ENCODE data around the gene SPTLC1. TPM values are rescaled to one million over a fixed set of nuclear protein-coding genes. Genes with fewer than 3 reads are reported as not detected.
A peak's percentile ranks its signal among the peaks of the same experiment; 100 is the strongest.

Gene SPTLC1
- total and polyA plus RNA-seq, 2 of the 8 experiments (the other 6 are each of a cell fraction or from before 2014, with no cell fraction given), result 34.2 to 62.1 TPM

DNA sequence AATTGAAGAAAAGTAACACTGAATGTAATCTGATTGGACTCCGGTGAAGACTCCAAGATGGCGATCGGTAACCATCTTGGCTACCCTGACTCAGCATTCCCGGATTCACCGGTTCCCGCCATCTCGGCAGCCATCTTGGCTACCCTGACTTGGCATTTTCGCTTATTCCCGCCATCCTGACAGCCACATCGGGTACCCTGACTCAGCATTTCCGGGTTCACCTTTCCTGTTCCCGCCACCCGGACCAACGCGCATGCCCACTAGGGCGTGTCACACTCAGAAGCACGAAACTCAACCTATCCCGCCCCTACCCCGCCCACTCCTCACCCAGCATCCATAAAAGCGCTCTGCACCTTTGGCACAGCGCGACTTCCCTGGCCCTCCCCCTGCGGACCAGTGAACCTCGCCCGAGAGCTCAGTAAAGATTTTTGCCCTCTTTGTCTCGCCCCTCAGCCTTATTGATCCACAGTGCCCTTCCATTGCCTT lies 17.2 kb downstream of the SPTLC1 start (continued):
- no peak for TF ChIP-seq TBP (IDR thresholded peaks at IDR 0.05; ENCODE audit: low read depth, low read length)
- TF ChIP-seq, protein P1, sequence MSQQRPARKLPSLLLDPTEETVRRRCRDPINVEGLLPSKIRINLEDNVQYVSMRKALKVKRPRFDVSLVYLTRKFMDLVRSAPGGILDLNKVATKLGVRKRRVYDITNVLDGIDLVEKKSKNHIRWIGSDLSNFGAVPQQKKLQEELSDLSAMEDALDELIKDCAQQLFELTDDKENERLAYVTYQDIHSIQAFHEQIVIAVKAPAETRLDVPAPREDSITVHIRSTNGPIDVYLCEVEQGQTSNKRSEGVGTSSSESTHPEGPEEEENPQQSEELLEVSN (IDR thresholded peaks at IDR 0.05), result peak; percentile 85
- TF ChIP-seq PHF8 (conservative IDR thresholded peaks at IDR 0.05; ENCODE audit: low read depth, low read length), result no peak
- TF ChIP-seq FOSL1 (IDR thresholded peaks at IDR 0.05; ENCODE audit: insufficient read depth, low read depth, low read length), result no peak
